ENCODE data around the gene POMT1. TPM values are rescaled to one million over a fixed set of nuclear protein-coding genes. Genes with fewer than 3 reads are reported as not detected.

POMT1 gene
- total and polyA plus RNA-seq, 2 of the 8 experiments (the other 6 are each of a cell fraction or from before 2014, with no cell fraction given) = 22.3 to 33.2 TPM

- H3K4me2 ChIP-seq (ENCODE audit: insufficient read depth in 1 of 2, low read depth in 2 of 2, low read length in 2 of 2) = peak within 1 kb of the TSS; percentile 74 to 98
- peaks cover 0 to 6% of the 10 kb centered on the region in 2 experiments; a peak in 1 of 4 replicates for H3K79me2 ChIP-seq (ENCODE audit: control insufficient read depth in 1 of 2, insufficient read depth in 2 of 2, low read length in 2 of 2)
- H3K4me3 ChIP-seq (ENCODE audit: extremely low read depth in 1 of 4, insufficient read depth in 2 of 4, low read depth in 3 of 4, low read length in 4 of 4) = peak within 1 kb of the TSS; percentile 65 to 92 (median 72)
- peaks cover 5% of the 10 kb centered on the region; the same call in 1 of the 2 replicates for H3K23me2 ChIP-seq (ENCODE audit: low read depth, low read length)
- no peak within 1 kb of the TSS for H2BK120ac ChIP-seq (replicated peaks; ENCODE audit: low read depth, low read length)
- 0 out of 2 replicates have a peak, but pooled peaks cover 4% of the 10 kb centered on the region for H3K79me1 ChIP-seq (ENCODE audit: low read depth, low read length)
- H3K27me3 ChIP-seq (replicated peaks in 1 of 4; ENCODE audit: control insufficient read depth in 3 of 4, extremely low read depth in 1 of 4, insufficient read depth in 3 of 4, low read length in 3 of 4) = no peaks in the 10 kb centered on the region
- H2BK5ac ChIP-seq (ENCODE audit: low read depth, low read length) = no peak within 1 kb of the TSS
- H3K14ac ChIP-seq (ENCODE audit: insufficient read length) = no peak within 1 kb of the TSS
- WGBS, 2 experiments (ENCODE audit: extremely low coverage in 1 of 2, insufficient coverage in 1 of 2, insufficient read length in 1 of 2, insufficient replicate concordance in 2 of 2, low coverage in 1 of 2, low lambda C conversion rate in 2 of 2, missing lambda C conversion rate in 1 of 2) = 18% methylated on average over 49 of the region's 103 CpGs; no CpG with 5 or more reads in 1 of the 2 experiments
- H3K9ac ChIP-seq (replicated peaks in 1 of 4; ENCODE audit: extremely low read depth in 1 of 4, low read depth in 3 of 4, low read length in 3 of 4) = peak within 1 kb of the TSS; percentile 58 to 94 (median 68); a peak in 6 of 7 replicates
- H2BK20ac ChIP-seq (ENCODE audit: low read length) = 0 out of 2 replicates have a peak within 1 kb of the TSS, but pooled peaks have one; percentile 6
- no peak within 1 kb of the TSS for H4K91ac ChIP-seq (replicated peaks; ENCODE audit: insufficient read length, low read length)
- DNase-seq (ENCODE audit: low read depth in 1 of 2, low spot score in 2 of 2) = peak; percentile 49 to 86
- peaks cover 0 to 4% of the 10 kb centered on the region in 2 experiments for H4K20me1 ChIP-seq (replicated peaks in 1 of 2; ENCODE audit: control insufficient read depth in 1 of 2, insufficient read depth in 2 of 2, low read length in 2 of 2)
- H2AK5ac ChIP-seq (ENCODE audit: low read depth, low read length) = no peak within 1 kb of the TSS
- H4K8ac ChIP-seq (ENCODE audit: extremely low read depth, insufficient read depth, low read length) = peak within 1 kb of the TSS; percentile 35; the same call in 1 of the 2 replicates
- no peak within 1 kb of the TSS; the same call in 1 of the 2 replicates for H3K27ac ChIP-seq (ENCODE audit: low read depth, low read length)
- H2BK15ac ChIP-seq (ENCODE audit: low read length) = no peak within 1 kb of the TSS
- H2BK12ac ChIP-seq (ENCODE audit: low read depth, low read length) = no peak within 1 kb of the TSS
- FAIRE-seq = no peak
- ChIA-PET CTCF (ENCODE audit: partially characterized antibody) (no interaction called here), POLR2A (ENCODE audit: partially characterized antibody) (interaction anchor here (0.6 to 1.6 kb wide), 5 partner anchors 11 to 128 kb away, joined by 3 to 7 read pairs (median 4); partner anchors contain the start of gene PRRT1B)
- H3K4ac ChIP-seq (replicated peaks; ENCODE audit: insufficient read length, low read depth, low read length) = peak within 1 kb of the TSS; percentile 6
- H3K18ac ChIP-seq (ENCODE audit: extremely low read depth, low read length) = no peak within 1 kb of the TSS; the same call in 1 of the 2 replicates
- H2AFZ ChIP-seq (ENCODE audit: low read length) = no peak within 1 kb of the TSS
- peaks cover 0 to 8% (median 4%) of the 10 kb centered on the region in 4 experiments; a peak in 6 of 7 replicates for H3K4me1 ChIP-seq (replicated peaks in 1 of 4; ENCODE audit: control insufficient read depth in 3 of 4, insufficient read depth in 4 of 4, low read length in 3 of 4)
- no peak within 1 kb of the TSS for H4K5ac ChIP-seq (ENCODE audit: insufficient read length, low read depth, low read length)
- H3K9me3 ChIP-seq (ENCODE audit: insufficient read depth in 2 of 2, low read depth in 1 of 2, low read length in 1 of 2) = no peaks in the 10 kb centered on the region
- no peak within 1 kb of the TSS for H3K23ac ChIP-seq (ENCODE audit: insufficient read length)
- H3K36me3 ChIP-seq (ENCODE audit: control insufficient read depth in 2 of 4, insufficient read depth in 4 of 4, low read length in 3 of 4) = peaks cover 12 to 19% (median 18%) of the 10 kb centered on the region in 4 experiments; a peak in 7 of 8 replicates
- peak within 1 kb of the TSS; percentile 39 for H3K56ac ChIP-seq (replicated peaks; ENCODE audit: insufficient read length, low read depth, low read length)
- TF ChIP-seq POLR2A (IDR thresholded peaks at IDR 0.05; ENCODE audit: control extremely low read depth in 1 of 2, low read depth in 2 of 2, low read length in 2 of 2) = peak in 1 of 2 experiments; percentile 72; a peak in 2 of 3 replicates
- peak; percentile 62 for TF ChIP-seq TAF1 (IDR thresholded peaks at IDR 0.05; ENCODE audit: low read depth, low read length)
- TF ChIP-seq CHD2 (IDR thresholded peaks at IDR 0.05; ENCODE audit: low read length) = peak; percentile 21; the same call in 1 of the 2 replicates
- TF ChIP-seq CREB1 (IDR thresholded peaks at IDR 0.05) = 0 out of 2 replicates have a peak, but pooled peaks have one; percentile 62
- TF ChIP-seq TBP (IDR thresholded peaks at IDR 0.05; ENCODE audit: low read depth, low read length) = peak; percentile 38; the same call in 1 of the 2 replicates
- TF ChIP-seq PHF8 (conservative IDR thresholded peaks at IDR 0.05; ENCODE audit: low read depth, low read length) = peak; percentile 83; the same call in 1 of the 2 replicates
- 0 out of 2 replicates have a peak, but pooled peaks have one; percentile 2 for TF ChIP-seq ATF3 (IDR thresholded peaks at IDR 0.05; ENCODE audit: insufficient read depth, low read depth, low read length)
- peak; percentile 56; the same call in 1 of the 2 replicates for TF ChIP-seq SIX5 (IDR thresholded peaks at IDR 0.05; ENCODE audit: low read depth, low read length)
- no peak for TF ChIP-seq BACH1 (IDR thresholded peaks at IDR 0.05; ENCODE audit: low read length)
- TF ChIP-seq GABPA (IDR thresholded peaks at IDR 0.05; ENCODE audit: borderline replicate concordance, insufficient read depth, low read length) = peak; percentile 86
- TF ChIP-seq CHD1 (IDR thresholded peaks at IDR 0.05; ENCODE audit: low read depth, low read length) = no peak
These were observed 28.5 kb downstream of the POMT1 start, which contains the start of gene UCK1 for GRCh38 chr9:131530920-131531832. UCK1 (minus strand) TSS chr9:131531263; CDS start chr9:131531174, 89 bp downstream.
